Measurements from ENCODE around the gene TMTC3.

DNA sequence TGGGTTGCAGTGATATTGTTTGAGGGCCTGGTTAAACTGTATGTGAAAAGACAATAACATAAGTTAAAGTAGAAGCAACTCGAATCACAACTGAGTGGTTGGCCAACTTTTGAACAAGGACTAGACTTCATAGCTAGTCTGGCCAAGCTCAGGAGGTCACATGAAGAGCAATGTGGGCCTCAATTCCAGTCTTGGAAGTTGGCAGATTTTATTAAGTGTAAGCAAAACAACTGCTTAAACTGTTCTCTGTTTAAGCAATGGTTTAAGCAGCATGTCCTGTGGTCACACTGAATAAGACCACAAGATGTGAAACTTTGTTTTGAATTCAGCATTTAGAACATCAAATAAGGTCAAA is 100.4 kb downstream of the TMTC3 start:
- TF ChIP-seq POLR2AphosphoS5 (IDR thresholded peaks at IDR 0.05; ENCODE audit: borderline replicate concordance, low read depth, low read length) (no peak), EZH2 (IDR thresholded peaks at IDR 0.05) (no peak), FOXP2 (optimal IDR thresholded peaks at IDR 0.05; ENCODE audit: control extremely low read depth, extremely low read length, insufficient read depth) (no peak)

All from SK-N-MC (cell line).